Measurements from ENCODE around the gene FYB1. TPM values are rescaled to one million over a fixed set of nuclear protein-coding genes. Genes with fewer than 3 reads are reported as not detected.

Gene FYB1
- total RNA-seq, 1 donor from 2014 or later = not detected

DNA sequence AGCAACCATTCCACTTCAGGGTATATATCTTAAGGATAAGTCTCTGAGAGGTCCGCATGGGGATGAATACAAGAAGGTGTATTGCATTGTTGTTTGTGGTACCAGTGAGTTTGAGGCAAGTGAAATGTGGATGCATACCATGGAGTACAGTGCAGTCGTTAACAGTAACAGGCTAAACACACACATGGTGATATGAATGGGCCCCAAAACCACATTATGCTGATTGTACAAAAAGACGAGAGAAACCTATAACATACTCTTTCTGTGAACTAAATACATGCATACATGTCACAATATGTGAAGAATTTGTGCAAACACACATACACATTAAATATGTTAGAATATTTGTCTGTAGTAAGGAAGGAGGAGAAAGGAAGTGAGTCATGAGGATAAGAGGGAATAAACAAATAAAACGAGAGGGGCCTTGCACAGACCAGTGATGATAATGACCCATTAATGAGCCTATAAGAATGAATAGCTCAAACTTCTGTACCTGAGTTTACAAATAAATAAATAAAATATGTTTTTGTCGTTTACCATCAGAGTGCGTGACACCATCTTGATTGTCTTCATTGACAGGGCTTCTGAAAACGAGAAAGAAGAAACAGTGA is 78.7 kb downstream of the FYB1 start:
- Mint-ChIP-seq H3K27me3 (no peaks in the 10 kb centered on the region), H3K27ac (no peak overlapping the region), H3K4me3 (ENCODE audit: low read depth) (no peak overlapping the region), H3K9me3 (ENCODE audit: low read depth) (no peaks in the 10 kb centered on the region), H3K4me1 (ENCODE audit: low read depth) (no peaks in the 10 kb centered on the region), H3K36me3 (ENCODE audit: insufficient read depth) (no peaks in the 10 kb centered on the region)
- no peak for DNase-seq (ENCODE audit: low spot score, unreplicated experiment)
- TF ChIP-seq, protein P1, sequence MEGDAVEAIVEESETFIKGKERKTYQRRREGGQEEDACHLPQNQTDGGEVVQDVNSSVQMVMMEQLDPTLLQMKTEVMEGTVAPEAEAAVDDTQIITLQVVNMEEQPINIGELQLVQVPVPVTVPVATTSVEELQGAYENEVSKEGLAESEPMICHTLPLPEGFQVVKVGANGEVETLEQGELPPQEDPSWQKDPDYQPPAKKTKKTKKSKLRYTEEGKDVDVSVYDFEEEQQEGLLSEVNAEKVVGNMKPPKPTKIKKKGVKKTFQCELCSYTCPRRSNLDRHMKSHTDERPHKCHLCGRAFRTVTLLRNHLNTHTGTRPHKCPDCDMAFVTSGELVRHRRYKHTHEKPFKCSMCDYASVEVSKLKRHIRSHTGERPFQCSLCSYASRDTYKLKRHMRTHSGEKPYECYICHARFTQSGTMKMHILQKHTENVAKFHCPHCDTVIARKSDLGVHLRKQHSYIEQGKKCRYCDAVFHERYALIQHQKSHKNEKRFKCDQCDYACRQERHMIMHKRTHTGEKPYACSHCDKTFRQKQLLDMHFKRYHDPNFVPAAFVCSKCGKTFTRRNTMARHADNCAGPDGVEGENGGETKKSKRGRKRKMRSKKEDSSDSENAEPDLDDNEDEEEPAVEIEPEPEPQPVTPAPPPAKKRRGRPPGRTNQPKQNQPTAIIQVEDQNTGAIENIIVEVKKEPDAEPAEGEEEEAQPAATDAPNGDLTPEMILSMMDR (IDR thresholded peaks at IDR 0.05; ENCODE audit: unreplicated experiment) = no peak

- no peaks in the 10 kb centered on the region for H3K36me3 Mint-ChIP-seq (ENCODE audit: insufficient read depth)
- H3K4me3 Mint-ChIP-seq (ENCODE audit: low read depth) = no peak overlapping the region
- no peaks in the 10 kb centered on the region for H3K4me1 Mint-ChIP-seq (ENCODE audit: low read depth)
- H3K27ac Mint-ChIP-seq = no peak overlapping the region
- TF ChIP-seq, protein P1 (IDR thresholded peaks at IDR 0.05; ENCODE audit: unreplicated experiment) = no peak
- no peak for DNase-seq (ENCODE audit: low spot score, unreplicated experiment)
- no peaks in the 10 kb centered on the region for H3K9me3 Mint-ChIP-seq (ENCODE audit: low read depth)
- no peaks in the 10 kb centered on the region for H3K27me3 Mint-ChIP-seq
These were observed 80.5 kb downstream of the FYB1 start for GRCh38 chr5:39138892-39139291.

- DNase-seq (ENCODE audit: low spot score, unreplicated experiment) = no peak
- no peaks in the 10 kb centered on the region for H3K4me1 Mint-ChIP-seq (ENCODE audit: low read depth)
- H3K9me3 Mint-ChIP-seq (ENCODE audit: low read depth) = no peaks in the 10 kb centered on the region
- no peak overlapping the region for H3K4me3 Mint-ChIP-seq (ENCODE audit: low read depth)
- no peaks in the 10 kb centered on the region for H3K36me3 Mint-ChIP-seq (ENCODE audit: insufficient read depth)
- H3K27ac Mint-ChIP-seq = no peak overlapping the region
- TF ChIP-seq, protein P1 (IDR thresholded peaks at IDR 0.05; ENCODE audit: unreplicated experiment) = peak; percentile 31
- H3K27me3 Mint-ChIP-seq = peaks cover 4% of the 10 kb centered on the region
These were observed 81.4 kb downstream of the FYB1 start for GRCh38 chr5:39137819-39138451.

GRCh38 chr5:39137391-39137790 is 82.0 kb downstream of the FYB1 start:
- Mint-ChIP-seq H3K9me3 (ENCODE audit: low read depth) (no peaks in the 10 kb centered on the region), H3K27ac (no peak overlapping the region), H3K36me3 (ENCODE audit: insufficient read depth) (no peaks in the 10 kb centered on the region), H3K4me3 (ENCODE audit: low read depth) (no peak overlapping the region), H3K27me3 (peaks cover 4% of the 10 kb centered on the region), H3K4me1 (ENCODE audit: low read depth) (no peaks in the 10 kb centered on the region)
- no peak for DNase-seq (ENCODE audit: low spot score, unreplicated experiment)
- TF ChIP-seq, protein P1 (IDR thresholded peaks at IDR 0.05; ENCODE audit: unreplicated experiment) = no peak

DNA sequence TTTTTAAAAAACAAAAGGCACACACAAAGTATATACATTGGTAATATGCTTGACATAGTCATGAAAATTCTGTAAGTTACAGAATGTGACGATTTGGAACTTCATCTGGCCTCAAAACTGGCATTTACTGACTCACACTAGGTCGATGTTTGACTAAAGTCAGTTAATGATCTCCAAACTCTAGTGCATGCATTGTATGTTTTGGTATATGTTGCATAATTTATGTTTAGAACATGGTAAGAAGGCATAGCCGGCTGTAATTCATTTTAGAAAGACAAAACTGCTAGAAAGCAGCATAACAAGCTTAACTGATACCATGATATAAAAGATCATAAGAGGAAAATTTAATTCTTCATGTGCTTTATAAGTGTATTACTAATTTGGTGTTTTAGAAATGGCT is 86.6 kb downstream of the FYB1 start:
- no peak for DNase-seq (ENCODE audit: low spot score, unreplicated experiment)
- H3K4me1 Mint-ChIP-seq (ENCODE audit: low read depth) = no peaks in the 10 kb centered on the region
- H3K36me3 Mint-ChIP-seq (ENCODE audit: insufficient read depth) = no peaks in the 10 kb centered on the region
- H3K4me3 Mint-ChIP-seq (ENCODE audit: low read depth) = no peak overlapping the region
- peaks cover 9% of the 10 kb centered on the region for H3K27me3 Mint-ChIP-seq
- H3K27ac Mint-ChIP-seq = no peak overlapping the region
- TF ChIP-seq, protein P1 (IDR thresholded peaks at IDR 0.05; ENCODE audit: unreplicated experiment) = no peak
- no peaks in the 10 kb centered on the region for H3K9me3 Mint-ChIP-seq (ENCODE audit: low read depth)
